Measurements from ENCODE around the gene DAZAP2. TPM values are rescaled to one million over a fixed set of nuclear protein-coding genes. Genes with fewer than 3 reads are reported as not detected.
A peak's percentile ranks its signal among the peaks of the same experiment; 100 is the strongest.

The DAZAP2 gene
- total RNA-seq: 179 TPM
- long read RNA-seq, transcript DAZAP2-201 (4 exons, 2,598 nt): major isoform, 256 of 288 reads
- long read RNA-seq, transcript DAZAP2-214 (2 exons, 3,664 nt): minor isoform, 10 of 288 reads
- long read RNA-seq, partial matches to known transcripts: 15 of 288 reads
- long read RNA-seq, other reads (novel, unspliced or antisense): 2 of 288 reads

- intact Hi-C loops (cut with micrococcal nuclease): no loop called here
- H3K27ac ChIP-seq (replicated peaks): peak within 1 kb of the TSS; percentile 100
- peaks cover 33% of the 10 kb centered on the region for H3K36me3 ChIP-seq
- peak; percentile 98 for DNase-seq
- no peaks in the 10 kb centered on the region for H3K9me3 ChIP-seq (replicated peaks)
- H3K4me1 ChIP-seq: peaks cover 50% of the 10 kb centered on the region
- TF ChIP-seq CTCF (IDR thresholded peaks at IDR 0.05; ENCODE audit: borderline replicate concordance): peak; percentile 39
- H3K4me3 ChIP-seq: peak within 1 kb of the TSS; percentile 93
- no peaks in the 10 kb centered on the region for H3K27me3 ChIP-seq (ENCODE audit: low read depth)
These were observed at the start of gene DAZAP2 for GRCh38 chr12:51238510-51239334. Gene DAZAP2 (plus strand): TSS chr12:51238826. CDS start chr12:51238908, 82 bp downstream.

DNA sequence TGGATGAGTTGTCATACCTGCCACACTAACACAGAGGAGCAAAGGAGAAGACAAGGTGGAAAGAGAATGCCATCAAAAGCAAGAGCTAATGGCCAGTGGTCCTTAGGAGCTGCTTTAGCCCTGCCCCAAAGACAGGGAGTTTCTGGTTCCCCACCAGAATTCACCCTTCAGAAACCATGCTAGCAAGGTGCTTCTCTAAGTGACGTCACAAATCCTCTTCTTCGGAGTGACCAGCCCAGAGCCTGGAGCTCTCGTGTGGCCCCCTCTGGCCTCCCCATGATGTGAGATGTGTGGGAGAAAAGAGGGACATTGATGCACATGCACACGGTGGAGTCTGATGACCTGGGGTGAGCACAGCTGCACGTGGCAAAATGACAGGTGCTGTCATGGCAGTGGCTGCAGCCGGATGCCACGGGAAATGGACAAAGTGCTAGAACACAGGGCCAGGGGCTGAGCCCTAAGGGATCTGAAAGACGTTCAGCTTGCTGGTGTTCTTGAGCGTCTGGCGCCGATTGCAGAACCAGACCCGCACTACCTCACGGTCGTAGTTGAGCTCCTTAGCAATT is 48.8 kb upstream of the DAZAP2 start:
- H3K9me3 ChIP-seq (replicated peaks): no peaks in the 10 kb centered on the region
- intact Hi-C loops (cut with micrococcal nuclease): no loop called here
- H3K4me1 ChIP-seq: no peaks in the 10 kb centered on the region
- no peak for TF ChIP-seq CTCF (IDR thresholded peaks at IDR 0.05; ENCODE audit: borderline replicate concordance)
- peaks cover 20% of the 10 kb centered on the region for H3K36me3 ChIP-seq
- no peak for DNase-seq
- H3K4me3 ChIP-seq: no peak overlapping the region
- no peak overlapping the region for H3K27ac ChIP-seq (replicated peaks)
- H3K27me3 ChIP-seq (ENCODE audit: low read depth): no peaks in the 10 kb centered on the region

DNA sequence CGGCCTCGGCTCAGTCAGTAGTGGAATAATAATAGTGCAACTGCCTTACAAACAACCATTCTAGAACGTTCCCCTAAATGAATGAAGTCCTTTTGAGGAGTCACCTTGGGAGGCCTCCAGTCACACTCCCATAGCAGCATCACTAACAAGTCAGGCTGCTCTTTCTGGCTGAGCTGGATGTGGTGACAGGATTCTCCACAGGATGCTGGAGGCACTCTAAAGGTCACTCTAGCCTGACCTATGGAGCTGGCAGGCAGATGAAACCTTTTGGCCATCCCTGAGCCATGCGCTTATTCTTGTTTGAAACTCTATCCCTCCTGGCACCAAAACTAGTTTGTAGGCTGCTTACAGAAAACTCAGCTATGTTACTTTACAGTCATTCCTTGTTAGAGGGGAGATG is 47.8 kb upstream of the DAZAP2 start:
- no peak for DNase-seq
- Histone ChIP-seq H3K4me3 (no peak overlapping the region), H3K27ac (replicated peaks) (no peak overlapping the region), H3K4me1 (no peaks in the 10 kb centered on the region), H3K27me3 (ENCODE audit: low read depth) (no peaks in the 10 kb centered on the region), H3K36me3 (peaks cover 20% of the 10 kb centered on the region), H3K9me3 (replicated peaks) (no peaks in the 10 kb centered on the region)
- no peak for TF ChIP-seq CTCF (IDR thresholded peaks at IDR 0.05; ENCODE audit: borderline replicate concordance)
- intact Hi-C loops (cut with micrococcal nuclease): no loop called here

DNA sequence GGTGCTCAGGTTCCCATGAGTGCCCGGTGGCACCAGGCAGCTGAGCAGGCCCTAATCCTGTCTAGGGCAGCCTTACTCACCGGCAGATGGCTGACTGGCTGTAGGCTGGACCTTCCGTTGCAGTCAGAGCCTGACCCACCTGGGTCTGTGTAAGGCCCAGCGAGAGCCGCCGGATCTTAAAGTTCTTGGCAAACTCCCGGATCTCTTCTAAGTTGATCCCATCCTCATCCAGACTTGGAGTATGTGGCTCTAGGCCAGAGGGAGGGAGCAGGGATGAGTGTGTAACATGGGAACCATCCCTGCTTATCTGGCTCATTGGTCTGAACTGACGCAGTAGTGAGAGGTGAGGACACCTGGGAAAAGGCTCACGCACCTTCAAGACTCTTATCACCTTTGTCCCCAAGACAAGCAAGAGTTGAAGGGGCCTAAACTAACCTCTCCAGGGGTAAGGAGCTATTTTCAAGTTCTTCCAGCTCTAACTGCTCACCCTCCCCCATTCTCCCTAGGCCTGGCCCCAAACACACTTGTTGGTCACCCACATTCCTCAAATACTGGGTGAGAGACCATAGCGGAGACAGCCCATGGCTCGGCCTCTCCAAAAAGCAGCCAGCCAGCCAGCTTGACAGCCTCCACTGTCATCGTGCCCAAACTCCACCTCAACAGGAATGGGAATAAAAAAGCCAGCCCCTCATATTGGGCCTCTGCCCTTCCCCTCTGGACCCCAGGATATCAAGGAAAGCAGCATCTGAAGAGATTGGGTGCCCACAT is 46.9 kb upstream of the DAZAP2 start:
- Histone ChIP-seq H3K27ac (replicated peaks) (no peak overlapping the region), H3K36me3 (peaks cover 20% of the 10 kb centered on the region), H3K4me1 (no peaks in the 10 kb centered on the region), H3K9me3 (replicated peaks) (no peaks in the 10 kb centered on the region), H3K4me3 (no peak overlapping the region), H3K27me3 (ENCODE audit: low read depth) (no peaks in the 10 kb centered on the region)
- no peak for DNase-seq
- intact Hi-C loops (cut with micrococcal nuclease): no loop called here
- TF ChIP-seq CTCF (IDR thresholded peaks at IDR 0.05; ENCODE audit: borderline replicate concordance): no peak

DNA sequence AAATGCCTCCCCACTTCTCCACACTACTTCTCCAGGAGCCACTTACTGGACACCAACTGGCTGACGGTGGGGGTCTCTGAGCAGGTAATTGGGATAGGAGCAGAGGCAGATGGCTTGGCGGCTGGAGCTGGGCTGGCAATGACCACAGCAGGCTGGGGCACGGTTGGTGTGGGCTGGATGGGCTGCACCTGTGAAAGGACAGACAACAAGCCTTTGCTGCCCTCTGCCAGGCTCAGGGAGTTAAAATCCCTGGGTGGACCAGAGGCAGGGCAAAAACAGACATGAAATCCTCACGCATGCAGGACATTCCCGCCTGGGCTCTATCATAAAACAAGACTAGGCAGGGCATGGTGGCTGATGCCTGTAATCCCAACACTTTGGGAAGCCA is 46.3 kb upstream of the DAZAP2 start:
- TF ChIP-seq CTCF (IDR thresholded peaks at IDR 0.05; ENCODE audit: borderline replicate concordance): no peak
- H3K27ac ChIP-seq (replicated peaks): no peak overlapping the region
- intact Hi-C loops (cut with micrococcal nuclease): no loop called here
- no peak overlapping the region for H3K4me3 ChIP-seq
- H3K27me3 ChIP-seq (ENCODE audit: low read depth): no peaks in the 10 kb centered on the region
- DNase-seq: no peak
- no peaks in the 10 kb centered on the region for H3K9me3 ChIP-seq (replicated peaks)
- peaks cover 20% of the 10 kb centered on the region for H3K36me3 ChIP-seq
- no peaks in the 10 kb centered on the region for H3K4me1 ChIP-seq

Data from left ventricle myocardium inferior (tissue), 1 donor.